ENCODE measurements around the gene WASF2.

Gene WASF2

GRCh38 chr1:27374362-27375086, 115.4 kb downstream of the WASF2 start, which contains the start of gene FCN3:
Gene FCN3, minus strand, starts transcription at chr1:27374824. Its CDS starts 6 bp downstream, at chr1:27374818.
- DNase-seq (ENCODE audit: low read depth): no peak

GRCh38 chr1:27372808-27373690, 116.9 kb downstream of the WASF2 start:
- no peak for DNase-seq (ENCODE audit: low read depth)

GRCh38 chr1:27372022-27372807, 117.8 kb downstream of the WASF2 start:
- no peak for DNase-seq (ENCODE audit: low read depth)

DNA sequence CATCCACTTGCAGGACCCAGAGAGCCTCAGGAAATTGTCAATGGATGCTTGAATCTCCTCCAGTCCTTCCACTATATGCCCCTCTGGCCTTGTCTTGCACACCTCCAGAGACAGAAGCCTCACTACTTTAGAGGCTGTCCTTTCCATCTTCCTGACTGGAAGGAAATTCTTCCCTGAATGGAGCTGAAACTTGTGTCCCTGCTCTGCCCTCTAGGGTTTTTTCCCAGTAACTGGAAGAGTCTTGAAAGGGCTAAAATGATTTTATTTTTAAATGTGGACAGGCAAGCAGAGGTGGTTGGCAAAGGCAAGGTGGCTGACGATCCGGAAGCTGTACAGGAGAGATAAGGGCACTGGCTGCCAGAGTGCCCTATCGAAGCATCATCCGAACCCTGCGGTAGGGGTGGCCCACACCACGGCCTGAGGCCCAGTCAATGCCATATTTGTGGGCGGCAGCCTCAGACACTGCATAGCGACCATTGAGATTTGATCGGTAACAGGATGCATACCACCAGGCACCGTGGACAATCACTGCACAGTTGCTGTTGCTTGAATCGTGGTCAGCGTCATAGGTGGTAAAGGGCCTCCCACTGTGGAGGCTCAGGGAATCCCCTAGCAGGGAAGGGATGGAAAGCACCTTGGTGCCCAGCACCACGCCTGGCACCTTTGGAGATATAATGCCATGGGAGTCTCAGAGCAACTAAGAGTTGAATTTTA, 120.9 kb downstream of the WASF2 start:
- no peak for DNase-seq (ENCODE audit: low read depth)

DNA sequence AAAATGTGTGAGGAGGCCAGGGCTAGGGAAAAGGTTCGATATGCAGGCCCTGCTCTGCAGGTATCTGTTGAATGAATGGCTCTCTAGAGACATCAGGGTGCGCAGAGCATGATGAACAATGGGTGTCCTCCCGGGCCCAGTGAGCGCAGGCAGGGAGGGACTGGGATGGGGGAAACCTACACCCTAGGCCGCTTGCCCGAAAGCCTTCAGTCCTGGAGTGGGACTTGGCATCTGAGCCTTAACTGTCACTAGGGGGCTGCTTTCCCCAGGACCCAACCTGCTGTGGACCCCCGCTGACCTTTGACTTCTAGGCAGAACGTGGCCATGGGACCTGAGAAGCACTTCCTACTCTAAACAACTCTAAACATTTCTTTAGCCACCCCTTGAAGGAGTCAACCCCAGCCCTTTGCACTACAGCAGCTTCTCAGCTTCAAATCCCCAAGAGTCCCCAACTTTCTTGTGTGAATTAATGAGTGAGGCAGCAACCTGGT, 122.8 kb downstream of the WASF2 start:
- no peak for DNase-seq (ENCODE audit: low read depth)

- no peak for DNase-seq (ENCODE audit: low read depth)
Observed at GRCh38 chr1:27366411-27367159, 123.4 kb downstream of the WASF2 start, which contains the start of gene MAP3K6. Gene MAP3K6, minus strand, starts transcription at chr1:27366961. Its CDS starts 364 bp downstream, at chr1:27366597.

DNA sequence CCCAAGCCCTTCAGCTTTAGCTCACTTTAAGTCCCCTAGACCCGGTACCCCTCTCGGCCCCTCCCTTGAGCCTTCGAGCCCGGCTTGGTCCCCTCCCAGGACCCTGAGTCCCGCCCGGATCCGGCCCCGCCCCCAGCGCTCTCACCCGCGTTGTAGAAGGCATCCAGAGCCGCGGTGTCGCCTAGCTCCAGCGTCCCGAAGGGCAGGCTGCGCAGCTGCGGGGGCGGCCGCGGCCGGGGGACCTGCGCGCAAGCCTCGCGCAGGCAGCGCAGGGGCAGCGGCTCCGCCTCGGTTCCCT, 123.9 kb downstream of the WASF2 start:
- DNase-seq (ENCODE audit: low read depth): peak; percentile 69

DNA sequence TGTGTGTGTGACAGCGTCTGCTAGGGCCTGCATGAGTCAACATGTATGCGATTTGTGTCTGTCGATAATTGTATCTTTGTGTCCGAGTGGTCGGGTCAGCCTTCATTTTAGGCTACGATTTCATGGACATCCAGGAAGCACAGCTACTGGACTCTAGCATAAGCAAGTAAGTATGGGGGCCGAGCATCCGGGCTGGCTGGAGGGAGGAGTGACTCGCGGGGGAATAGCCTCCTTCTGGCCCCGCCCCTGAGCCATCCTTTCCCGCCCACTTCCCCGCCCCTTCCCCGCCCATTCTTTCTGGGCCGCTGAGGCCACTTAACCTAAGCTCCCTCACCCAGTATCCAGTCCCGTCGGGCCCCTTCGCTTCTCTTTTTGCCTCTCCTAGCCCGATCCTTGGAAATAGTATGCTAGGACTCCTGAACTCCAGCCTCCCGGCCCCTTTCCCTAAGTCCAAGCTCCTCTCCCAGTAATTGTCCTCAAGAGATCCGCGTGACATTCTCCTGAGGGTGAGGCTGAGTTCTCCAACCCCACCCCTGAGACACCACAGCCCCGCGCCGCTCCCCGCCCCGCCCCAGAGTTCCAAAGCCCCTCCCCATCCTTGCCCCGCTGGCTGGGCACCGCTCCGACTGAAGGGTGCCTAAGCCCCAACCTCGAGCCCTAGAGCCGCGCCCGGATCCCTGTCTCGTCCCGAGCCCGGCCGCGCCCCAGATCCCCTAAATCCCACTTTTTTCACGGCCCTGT, 124.4 kb downstream of the WASF2 start:
- peak; percentile 70 for DNase-seq (ENCODE audit: low read depth)

GRCh38 chr1:27364696-27365371, 125.1 kb downstream of the WASF2 start:
- no peak for DNase-seq (ENCODE audit: low read depth)

DNA sequence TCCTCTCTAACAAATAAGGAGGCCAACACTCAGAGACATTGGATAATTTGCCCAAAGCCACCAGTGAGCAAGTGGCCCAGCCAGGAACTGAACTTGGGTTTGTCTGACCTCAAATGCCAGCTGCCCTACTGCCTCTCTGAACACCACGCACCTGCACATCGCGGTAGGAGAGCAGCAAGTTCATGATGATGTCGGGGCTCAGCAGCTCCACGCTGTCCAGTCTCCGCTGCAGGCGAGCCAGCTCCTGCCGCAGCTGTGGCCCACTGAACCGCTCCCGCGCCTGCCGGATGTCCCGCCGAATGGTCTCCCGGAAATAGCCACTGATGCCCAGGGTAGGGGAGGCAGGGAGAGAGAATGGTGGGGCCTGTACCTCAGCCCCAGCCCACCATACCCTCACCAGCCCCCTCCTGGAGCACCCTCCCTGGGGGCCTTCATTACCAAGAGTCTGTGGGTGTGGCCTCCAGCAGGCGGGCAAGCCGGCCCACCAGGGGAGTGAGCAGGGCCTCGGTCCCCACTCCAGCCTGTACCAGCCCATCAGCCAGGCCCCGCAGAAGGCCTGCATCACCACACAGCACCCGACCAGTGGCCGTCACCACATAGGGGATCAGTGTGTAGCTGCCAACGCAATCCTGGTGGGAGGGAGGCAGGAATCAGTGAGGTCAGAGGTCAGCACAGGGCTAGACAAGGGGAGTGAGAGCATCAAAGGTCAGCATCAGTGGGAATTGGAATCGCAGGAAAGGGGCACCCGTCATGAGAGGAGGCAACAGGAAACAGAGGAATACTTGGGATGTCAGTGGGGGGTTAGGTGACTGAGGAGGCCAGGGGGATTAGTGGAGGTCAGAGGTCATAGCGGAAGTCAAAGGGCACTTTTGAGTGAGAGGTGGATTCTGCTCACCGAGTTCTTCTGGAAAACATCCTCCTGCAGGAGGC, 125.9 kb downstream of the WASF2 start:
- no peak for DNase-seq (ENCODE audit: low read depth)

DNA sequence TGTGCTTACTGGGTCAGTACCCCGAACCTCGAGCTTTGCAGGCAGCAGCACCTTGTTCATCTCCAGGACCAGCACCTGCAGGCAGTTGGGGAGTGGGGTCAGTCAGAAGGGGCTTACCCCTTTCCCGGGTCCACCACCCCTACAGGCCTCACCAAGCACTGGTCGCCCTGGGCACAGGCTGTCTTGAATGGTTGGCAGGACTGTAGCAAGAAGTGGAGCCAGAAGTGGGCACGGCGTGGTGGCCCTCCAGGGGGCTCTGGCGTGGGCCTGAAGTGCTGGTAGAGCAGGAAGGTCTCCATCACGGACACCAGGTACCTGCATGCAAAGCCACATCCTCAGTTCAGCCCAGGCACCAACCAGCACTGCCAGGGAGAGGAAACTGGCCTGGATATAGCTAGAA, 128.4 kb downstream of the WASF2 start:
- DNase-seq (ENCODE audit: low read depth): no peak

DNA sequence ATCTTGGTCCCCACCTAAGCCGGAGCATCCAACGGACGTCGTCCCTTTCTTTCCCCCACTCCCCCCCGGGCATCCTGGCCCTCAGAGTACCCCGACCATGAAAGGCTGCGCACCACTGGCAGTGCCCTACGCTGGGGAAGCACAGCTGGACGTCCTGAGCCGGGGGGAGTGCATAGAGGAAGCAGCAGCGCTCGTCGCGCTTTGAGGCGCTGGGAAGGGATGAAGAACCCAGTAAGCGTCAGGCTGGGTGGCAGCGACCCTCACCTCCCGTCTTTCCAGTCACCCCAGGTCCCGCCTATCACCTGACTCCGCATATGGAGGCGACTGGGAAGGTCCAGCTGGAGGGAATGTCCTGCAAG, 128.9 kb downstream of the WASF2 start:
- DNase-seq (ENCODE audit: low read depth): no peak

- DNase-seq (ENCODE audit: low read depth): no peak
Observed at GRCh38 chr1:27360159-27361043, 129.6 kb downstream of the WASF2 start.

- DNase-seq (ENCODE audit: low read depth): no peak
Observed at GRCh38 chr1:27359822-27360158, 130.2 kb downstream of the WASF2 start.

DNA sequence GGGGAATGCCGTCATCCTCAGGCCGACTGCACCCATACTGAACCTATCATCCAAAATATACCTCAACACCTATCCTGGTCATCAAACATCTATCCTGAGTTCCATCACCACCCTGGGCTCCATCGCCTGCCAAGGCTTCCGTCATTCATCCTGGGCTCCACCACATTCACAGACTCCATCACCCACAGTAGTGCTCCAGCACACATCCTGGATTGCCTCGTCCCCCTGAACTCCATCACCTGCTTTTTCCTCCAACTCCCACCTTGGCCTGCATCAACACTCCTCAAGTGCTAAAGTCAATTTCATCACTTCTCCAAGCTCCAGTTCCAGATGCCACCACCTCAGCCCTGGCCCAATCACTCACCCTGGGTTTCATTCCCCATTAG, 131.0 kb downstream of the WASF2 start:
- DNase-seq (ENCODE audit: low read depth): no peak

DNA sequence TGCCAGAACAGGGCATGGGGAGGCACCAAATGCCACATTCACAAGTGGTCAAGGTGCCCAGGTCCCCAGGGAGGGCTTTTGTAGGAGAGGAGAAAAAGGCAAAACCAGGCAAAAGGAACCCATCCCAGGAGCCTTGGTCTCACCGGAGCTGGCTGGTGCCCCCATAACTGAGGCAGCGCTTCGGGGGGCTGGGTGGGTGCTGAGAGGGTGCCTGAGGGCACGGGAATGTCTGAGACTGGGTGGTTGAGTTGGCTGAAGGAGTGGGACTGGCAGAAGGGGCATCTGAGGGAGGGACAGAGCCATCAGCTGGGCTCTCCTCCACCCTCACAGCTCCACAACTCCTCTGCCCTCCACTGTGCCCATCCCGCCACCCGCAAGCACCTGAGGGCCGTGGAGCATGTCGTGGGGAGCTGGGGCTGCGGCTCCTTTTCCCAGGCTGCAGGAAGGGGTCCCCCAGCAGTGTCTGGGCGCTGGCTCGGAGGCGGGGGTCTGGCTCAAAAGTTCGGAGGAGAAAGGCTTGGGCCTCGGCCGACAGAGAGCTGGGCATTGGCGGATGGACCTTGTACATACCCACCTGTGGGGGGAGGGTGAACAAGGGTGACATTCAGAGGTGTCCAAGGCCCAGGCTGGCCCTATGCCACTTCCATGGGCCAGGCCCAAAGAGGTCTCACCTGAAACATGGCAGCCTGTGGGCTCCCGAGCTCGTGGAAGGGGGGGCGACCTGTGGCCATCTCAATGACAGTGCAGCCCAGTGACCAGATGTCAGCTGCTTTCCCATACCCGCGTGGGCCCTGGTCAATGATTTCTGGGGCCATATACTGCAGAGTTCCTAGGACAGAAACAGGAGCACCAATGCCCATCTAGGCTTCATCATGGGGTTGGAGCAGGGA, 131.7 kb downstream of the WASF2 start:
- DNase-seq (ENCODE audit: low read depth): no peak
